ENCODE measurements around the gene JARID2. TPM values are rescaled to one million over a fixed set of nuclear protein-coding genes. Genes with fewer than 3 reads are reported as not detected.

JARID2 gene
- total and polyA plus RNA-seq, 2 of the 4 experiments (the other 2 are of a cell fraction) = 9.6 to 12.9 TPM

DNA sequence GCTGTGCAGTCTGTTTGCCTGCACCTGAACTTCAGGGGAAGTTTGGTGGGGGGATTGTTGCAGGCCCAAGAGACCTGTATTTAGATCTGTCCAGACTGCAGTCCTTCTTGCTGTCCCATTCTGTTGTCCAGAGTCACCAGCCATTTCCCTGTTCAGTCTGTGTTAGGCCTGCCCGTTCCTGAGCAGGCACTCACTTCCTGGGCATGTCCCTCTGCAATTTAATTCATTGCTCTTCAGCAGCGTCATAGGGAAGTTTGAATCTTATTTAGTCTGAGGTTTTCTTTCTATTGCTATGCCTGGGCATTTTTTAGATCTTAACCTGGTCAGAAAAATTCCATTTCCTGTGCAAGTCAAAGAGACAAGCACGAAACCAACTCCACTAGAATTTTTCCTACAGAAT lies 226.8 kb downstream of the JARID2 start:
- H3K4me3 ChIP-seq (ENCODE audit: insufficient read depth, low read depth, low read length) = no peak overlapping the region
- H3K4me1 ChIP-seq (ENCODE audit: control insufficient read depth, insufficient read depth, low read length) = peaks cover 26% of the 10 kb centered on the region
- CTCF ChIA-PET = no interaction called here
- H4K8ac ChIP-seq (ENCODE audit: low read depth in 2 of 2, low read length in 2 of 2) = no peak overlapping the region
- ATAC-seq (ENCODE audit: low read depth) (no peak), DNase-seq (no peak)
- WGBS, 2 experiments (ENCODE audit: extremely low coverage in 2 of 2, insufficient read length in 1 of 2) = no CpG with 5 or more reads among the region's 3 CpGs
- H4K20me1 ChIP-seq (ENCODE audit: insufficient read depth, low read length) = peaks cover 28% of the 10 kb centered on the region
- no peak overlapping the region for H3K18ac ChIP-seq (ENCODE audit: low read depth, low read length)
- no peak overlapping the region for H2BK5ac ChIP-seq (ENCODE audit: low read depth, low read length, poor library complexity, severe bottlenecking)
- H3K23ac ChIP-seq (ENCODE audit: low read depth, low read length) = no peak overlapping the region
- H2BK20ac ChIP-seq (ENCODE audit: low read depth, low read length) = no peak overlapping the region
- H2BK120ac ChIP-seq (ENCODE audit: low read depth, low read length) = no peak overlapping the region
- peaks cover 29 to 74% of the 10 kb centered on the region in 2 experiments for H3K79me1 ChIP-seq (ENCODE audit: low read depth in 1 of 2, low read length in 2 of 2)
- H3K56ac ChIP-seq (ENCODE audit: extremely low read depth, insufficient read depth, low read length) = no peak overlapping the region
- no peak overlapping the region for H2AFZ ChIP-seq (replicated peaks; ENCODE audit: low read length, poor library complexity)
- no peak overlapping the region for H3K4ac ChIP-seq (ENCODE audit: low read depth, low read length)
- H2BK15ac ChIP-seq (ENCODE audit: low read depth, low read length) = no peak overlapping the region
- peaks cover 27% of the 10 kb centered on the region for H3K9me1 ChIP-seq (ENCODE audit: insufficient read depth, low read length)
- H3K14ac ChIP-seq (replicated peaks; ENCODE audit: low read depth, low read length) = no peak overlapping the region
- 0 out of 2 replicates have a peak overlapping the region, but pooled peaks have one; percentile 29 for H2AK5ac ChIP-seq (ENCODE audit: low read depth, low read length)
- H3K27ac ChIP-seq (ENCODE audit: insufficient read depth, low read length) = no peak overlapping the region
- H3K9ac ChIP-seq (ENCODE audit: low read depth, low read length) = no peak overlapping the region
- peaks cover 26% of the 10 kb centered on the region for H3K36me3 ChIP-seq (ENCODE audit: control insufficient read depth, insufficient read depth, low read length)
- intact Hi-C loops (cut with micrococcal nuclease) (loop anchor here (10.0 kb wide), 1 partner anchor 408 kb away; no protein-coding TSS in a partner anchor), in situ Hi-C loops (cut with MboI; ENCODE audit: low sequenced_read_pairs) (no loop called here), dilution Hi-C loops (cut with HindIII; ENCODE audit: low sequenced_read_pairs, unreplicated experiment) (no loop called here)
- no peak overlapping the region for H2AK9ac ChIP-seq (replicated peaks; ENCODE audit: low read depth, low read length, poor library complexity)
- no peak for TF ChIP-seq FOS (IDR thresholded peaks at IDR 0.05; ENCODE audit: low read depth, low read length)
- no peaks in the 10 kb centered on the region for H3K9me3 ChIP-seq (ENCODE audit: control insufficient read depth, insufficient read depth, low read length)
- H4K91ac ChIP-seq (ENCODE audit: insufficient read depth, low read depth, low read length) = no peak overlapping the region; the same call in 1 of the 2 replicates
- H3K27me3 ChIP-seq (ENCODE audit: control insufficient read depth, insufficient read depth, low read length) = no peaks in the 10 kb centered on the region
- H4K5ac ChIP-seq (ENCODE audit: low read depth, low read length) = no peak overlapping the region
- POLR2A ChIA-PET (ENCODE audit: unreplicated experiment) = no interaction called here
- BruUV-seq (replicated peaks) = no TSS peak
- no peak overlapping the region for H3K4me2 ChIP-seq (ENCODE audit: low read depth, low read length)
